HG03521 (cell line): ENCODE measurements around the gene ITPKA.
"Not testable (repeated sequence)": the region's sequence is repeated elsewhere in the genome, so short reads cannot be mapped to it uniquely, and the experiment has no call there.

Experiments used
- ATAC-seq: cut with Tn5 transposase; IDR thresholded peaks from one replicate; pipeline ENCODE4 v1.9.1; 2021; ENCODE audit warnings: mild to moderate bottlenecking, moderate library complexity; ENCODE audit not compliant: unreplicated experiment

ITPKA gene

DNA sequence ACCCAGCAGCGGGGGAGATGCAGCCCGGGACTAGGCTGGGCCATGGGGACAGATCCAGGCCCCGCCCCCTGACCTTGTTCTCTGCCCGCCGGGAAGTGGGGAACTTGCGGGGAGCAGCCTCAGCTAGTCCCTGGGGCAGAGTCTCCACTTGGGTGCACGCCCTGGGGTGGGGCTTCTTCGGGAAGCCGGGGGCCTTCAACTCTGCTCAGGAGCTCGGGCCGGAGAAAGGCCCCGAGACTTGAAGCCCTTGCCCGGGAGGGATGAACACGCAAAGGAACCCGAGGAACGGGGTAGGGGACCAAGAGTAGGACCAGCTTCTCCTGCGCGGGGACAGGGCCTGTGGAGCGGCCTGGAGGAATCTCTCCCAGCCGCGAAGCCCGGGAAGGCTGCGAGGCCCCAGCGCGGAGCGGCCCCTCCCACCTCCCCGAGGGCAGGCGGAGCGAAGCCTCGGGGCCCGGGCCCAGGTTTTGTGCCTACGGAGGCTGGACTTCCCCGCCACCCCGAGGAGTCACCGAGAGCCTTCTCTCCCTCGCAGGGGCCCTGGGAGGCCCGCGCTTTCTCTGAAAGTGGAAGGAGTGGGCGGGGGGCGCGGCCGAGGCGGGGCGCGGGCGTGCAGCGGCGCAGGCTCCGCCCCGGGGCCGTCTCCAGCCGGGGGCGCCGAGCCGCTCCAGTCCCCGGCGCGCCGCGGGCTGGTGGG lies at the start of gene ITPKA:
TSS of gene ITPKA (plus strand) at position 670 of the 697 bp plus-strand sequence. CDS start 54 bp downstream, outside the sequence.
- peak; percentile 70 for ATAC-seq

DNA sequence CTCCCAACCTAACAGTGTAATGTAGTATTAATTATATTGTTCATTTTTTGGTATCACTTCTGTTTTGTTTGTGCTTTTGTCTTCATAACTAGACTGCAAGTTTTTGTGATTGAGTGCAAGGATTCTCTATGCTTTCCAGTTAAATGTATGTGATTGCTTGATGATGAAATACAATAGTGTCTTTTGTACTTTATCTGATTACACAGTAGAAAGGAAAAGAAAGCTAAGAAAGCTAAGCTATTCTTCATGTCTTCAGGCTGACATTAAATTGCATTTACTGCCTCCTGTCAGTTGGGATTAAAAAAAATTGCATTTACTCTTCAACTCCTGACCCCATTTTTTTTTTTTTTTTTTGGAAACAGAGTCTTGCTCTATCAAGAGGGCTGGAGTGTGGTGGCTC lies 48.3 kb upstream of the ITPKA start:
- no peak for ATAC-seq

GRCh38 chr15:41462084-41462795 lies 31.4 kb upstream of the ITPKA start:
- ATAC-seq: no peak

- ATAC-seq: no peak
These were observed 28.6 kb upstream of the ITPKA start for GRCh38 chr15:41464889-41465580.

DNA sequence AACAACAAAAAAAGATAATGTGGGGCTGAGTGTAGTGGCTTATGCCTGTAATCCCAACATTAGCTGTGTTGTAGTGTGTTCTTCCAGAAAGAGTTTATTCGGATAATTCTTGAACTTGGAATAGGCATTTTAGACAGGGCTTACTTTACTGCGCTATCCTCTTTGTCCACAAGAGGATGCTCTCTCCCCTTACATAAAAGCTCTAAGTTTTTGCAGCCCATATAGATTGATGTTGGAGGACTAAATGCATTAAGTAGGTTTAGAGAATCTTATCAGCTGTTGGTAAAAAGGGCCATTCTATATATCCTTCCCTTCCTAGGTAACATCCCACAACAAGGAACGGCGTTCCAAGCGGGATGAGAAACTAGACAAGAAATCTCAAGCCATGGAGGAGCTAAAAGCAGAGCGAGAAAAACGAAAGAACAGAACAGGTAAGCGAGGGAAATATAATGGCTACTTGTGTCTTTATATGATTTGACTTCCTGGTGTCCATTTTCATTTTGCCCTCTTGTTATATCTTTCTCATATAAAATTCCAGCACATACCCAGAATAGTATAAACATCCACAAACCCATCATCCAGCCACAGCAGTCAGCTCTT lies 27.8 kb upstream of the ITPKA start:
- no peak for ATAC-seq

DNA sequence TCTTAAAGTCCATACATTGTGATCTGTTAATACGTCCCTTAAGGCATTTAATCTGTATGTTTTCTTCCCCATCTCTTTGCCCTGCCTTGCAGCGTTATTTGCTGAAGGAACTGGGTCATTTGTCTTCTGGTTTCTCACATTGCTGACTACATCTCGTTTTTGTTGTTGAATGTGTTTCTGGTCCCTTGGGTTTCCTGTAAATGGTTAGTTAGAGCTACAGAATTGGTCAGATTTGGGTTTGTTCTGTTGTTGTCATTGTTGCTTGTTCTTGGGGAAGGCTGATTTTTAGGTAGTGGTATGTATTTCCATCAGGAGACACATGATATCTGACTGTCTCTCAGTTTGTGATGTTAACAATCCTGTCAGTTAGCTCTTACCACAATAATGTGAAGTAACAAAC lies 27.0 kb upstream of the ITPKA start:
- ATAC-seq: no peak

- not testable (repeated sequence) for ATAC-seq
These were observed 24.0 kb upstream of the ITPKA start for GRCh38 chr15:41469644-41470043.

DNA sequence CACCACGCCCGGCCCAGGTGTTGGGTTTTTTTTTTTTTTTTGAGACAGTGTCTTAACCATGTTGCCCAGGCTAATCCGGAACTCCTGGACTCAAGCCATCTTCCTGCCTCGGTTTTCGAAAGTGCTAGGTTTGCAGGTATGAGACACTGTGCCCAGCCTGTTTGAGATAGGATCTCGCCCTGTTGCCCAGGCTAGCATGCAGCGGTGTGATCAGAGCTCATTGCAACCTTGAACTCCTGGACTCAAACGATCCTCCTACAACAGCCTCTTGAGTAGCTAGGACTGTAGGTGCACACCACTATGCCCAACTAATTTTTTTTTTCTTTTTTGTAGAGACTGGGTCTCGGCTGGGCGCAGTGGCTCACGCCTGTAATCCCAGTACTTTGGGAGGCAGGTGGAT lies 20.3 kb upstream of the ITPKA start:
- no peak for ATAC-seq

DNA sequence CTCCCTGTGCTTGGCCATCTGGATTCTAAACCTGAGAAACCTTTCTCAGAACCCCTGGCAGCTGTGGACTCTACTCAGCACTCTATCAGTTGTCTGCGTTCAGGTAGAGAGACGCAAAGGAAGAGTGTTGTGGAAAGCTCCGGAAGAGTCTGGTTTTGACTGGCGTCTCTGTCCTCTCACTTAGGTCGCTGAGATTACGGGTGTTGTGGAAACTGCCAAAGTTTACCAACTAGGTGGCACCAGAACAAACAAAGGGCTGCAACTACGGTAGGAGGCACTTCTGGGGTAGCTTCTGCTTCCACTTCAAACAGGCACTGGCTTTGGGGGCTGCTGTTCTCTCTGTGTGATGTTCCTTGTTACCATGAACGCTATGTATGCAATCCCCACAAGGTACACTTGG lies 19.2 kb upstream of the ITPKA start:
- no peak for ATAC-seq

- ATAC-seq: no peak
These were observed 18.7 kb upstream of the ITPKA start for GRCh38 chr15:41474941-41475340.

DNA sequence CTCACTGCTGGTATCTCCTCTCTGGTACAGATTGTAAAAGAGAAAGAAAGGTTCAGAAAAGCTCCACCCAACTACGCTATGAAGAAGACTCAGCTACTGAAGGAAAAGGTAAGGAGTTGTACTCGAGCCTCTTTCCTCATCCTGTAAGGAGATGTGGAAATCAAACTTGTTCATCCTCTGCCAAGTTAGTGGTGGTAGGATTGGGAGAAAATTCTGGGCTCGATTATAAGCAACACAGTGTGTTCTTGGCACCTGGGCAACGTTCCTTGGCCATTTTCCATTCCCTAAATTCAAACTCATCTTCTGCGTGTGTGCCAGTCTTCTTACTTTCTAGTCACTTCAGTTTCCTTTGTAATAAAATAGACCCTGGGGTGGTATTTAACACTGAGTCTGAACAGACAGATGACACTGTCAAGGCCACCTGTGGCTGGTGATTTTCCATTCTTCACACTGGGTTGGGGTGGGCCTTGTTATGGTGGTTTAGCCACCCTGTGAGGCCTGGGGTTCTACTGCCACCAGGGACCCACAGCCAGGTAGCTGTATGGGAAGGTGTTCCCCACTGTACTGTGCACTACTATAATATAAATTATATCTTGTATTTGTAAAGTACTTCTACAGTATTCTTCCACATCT lies 17.1 kb upstream of the ITPKA start:
- no peak for ATAC-seq

GRCh38 chr15:41480396-41481140 lies 13.1 kb upstream of the ITPKA start:
- no peak for ATAC-seq

GRCh38 chr15:41482110-41482877 lies 11.4 kb upstream of the ITPKA start:
- no peak for ATAC-seq

- peak; percentile 49 for ATAC-seq
These were observed 10.6 kb upstream of the ITPKA start for GRCh38 chr15:41483115-41483514.

DNA sequence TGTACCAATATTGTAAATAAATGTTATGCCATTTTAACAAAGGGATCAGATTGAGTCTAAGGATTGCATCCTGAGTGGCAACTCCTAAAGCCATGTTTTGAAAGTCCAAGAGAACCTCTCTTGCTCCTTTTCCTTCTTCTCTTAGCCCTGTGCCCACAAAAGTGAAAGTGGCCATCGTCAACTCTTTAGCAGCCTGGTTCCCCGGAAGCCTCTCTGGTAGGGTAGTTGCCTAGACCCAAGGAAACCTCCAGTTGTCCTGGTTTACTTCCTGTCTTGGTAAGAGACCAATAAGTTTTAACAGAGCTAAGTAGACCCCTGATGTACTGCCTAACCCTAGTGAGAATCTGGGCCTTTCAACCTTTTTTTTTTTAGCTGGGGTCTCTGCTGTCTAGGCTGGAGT lies 10.2 kb upstream of the ITPKA start:
- no peak for ATAC-seq

DNA sequence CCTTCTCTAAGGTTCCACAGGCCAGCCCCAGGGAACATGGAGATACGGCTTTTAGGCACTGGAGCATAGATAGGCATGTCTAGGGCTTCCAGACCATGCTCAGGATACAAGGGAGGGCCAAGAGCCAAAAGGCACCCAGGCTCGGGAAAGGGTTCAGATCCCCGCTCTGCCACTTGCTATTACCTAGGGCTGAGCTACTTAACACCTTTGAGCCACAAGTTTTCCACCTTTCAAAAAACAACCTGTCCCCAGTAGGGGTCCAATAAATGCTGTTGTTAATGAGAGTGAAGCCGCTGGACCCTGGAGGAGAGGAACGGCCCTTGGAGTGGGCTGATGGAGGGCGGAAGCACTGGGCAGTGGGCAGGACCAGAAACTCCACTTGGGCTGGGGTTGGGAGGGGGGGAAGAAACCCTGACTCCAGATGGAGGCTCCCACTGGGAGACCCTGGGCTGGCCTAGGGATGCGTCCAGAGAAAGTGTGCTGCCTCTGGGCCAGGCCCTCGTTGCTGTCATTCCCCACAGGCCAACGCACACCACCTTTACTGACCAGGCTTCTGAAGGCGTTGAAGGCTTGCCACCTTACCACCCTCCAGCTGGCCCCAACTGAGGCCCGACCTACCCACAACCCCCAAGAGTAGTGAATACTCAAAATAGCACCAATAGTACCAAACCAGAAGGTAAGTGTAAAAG lies 8.6 kb upstream of the ITPKA start:
- ATAC-seq: no peak

- no peak for ATAC-seq
These were observed 7.4 kb upstream of the ITPKA start for GRCh38 chr15:41486286-41486685.

GRCh38 chr15:41487381-41487780 lies 6.3 kb upstream of the ITPKA start:
- no peak for ATAC-seq

- no peak for ATAC-seq
These were observed 5.9 kb upstream of the ITPKA start for GRCh38 chr15:41487802-41488201.
